Trophoblast cell (in vitro differentiated cells and primary cell): ENCODE data around the gene ABCF3.

ENCODE experiments used
- DNase-seq, 2 donors: peaks; one replicate each; pipeline ENCODE4 v3.0.0-alpha.2; 2016
- H2AFZ ChIP-seq: 2 replicates; pipeline ENCODE4 v1.6.1; 2013; ENCODE audit warnings: low read length, moderate library complexity, mild to moderate bottlenecking; ENCODE audit not compliant: insufficient read depth, poor library complexity
- H2AK5ac ChIP-seq: 2 replicates; pipeline ENCODE4 v1.6.1; 2013; ENCODE audit warnings: mild to moderate bottlenecking, low read length
- H2BK120ac ChIP-seq: 2 replicates; pipeline ENCODE4 v1.6.1; 2013; ENCODE audit warnings: low read length, mild to moderate bottlenecking, moderate library complexity; ENCODE audit not compliant: insufficient read depth, poor library complexity
- H2BK12ac ChIP-seq: 2 replicates; pipeline ENCODE4 v1.6.1; 2013; ENCODE audit warnings: mild to moderate bottlenecking, low read length, moderate library complexity
- H2BK5ac ChIP-seq: 2 replicates; pipeline ENCODE4 v1.6.1; 2013; ENCODE audit warnings: low read length, low read depth, moderate library complexity, mild to moderate bottlenecking; ENCODE audit not compliant: poor library complexity
- H3K14ac ChIP-seq: 2 replicates; pipeline ENCODE4 v1.6.1; 2013; ENCODE audit warnings: mild to moderate bottlenecking, low read length
- H3K18ac ChIP-seq: 2 replicates; pipeline ENCODE4 v1.6.1; 2013; ENCODE audit warnings: mild to moderate bottlenecking, low read length
- H3K23ac ChIP-seq: 2 replicates; pipeline ENCODE4 v1.6.1; 2013; ENCODE audit warnings: low read length
- H3K27ac ChIP-seq: 2 replicates; pipeline ENCODE4 v1.5.1; 2013; ENCODE audit warnings: low read depth, mild to moderate bottlenecking, inconsistent platforms, low read length, moderate library complexity
- H3K27me3 ChIP-seq: 2 replicates; pipeline ENCODE4 v1.6.1; 2013; ENCODE audit warnings: inconsistent platforms, mild to moderate bottlenecking, low read length, moderate library complexity; ENCODE audit not compliant: insufficient read depth
- H3K36me3 ChIP-seq, 2 experiments: 1 replicate in 1 of 2; 2 replicates in 1 of 2; pipeline ENCODE4 v1.6.1; 2013; ENCODE audit warnings: low read length in 2 of 2, mild to moderate bottlenecking in 2 of 2, moderate library complexity in 1 of 2; ENCODE audit not compliant: insufficient read depth in 2 of 2, control insufficient read depth in 1 of 2
- H3K4ac ChIP-seq: 2 replicates; pipeline ENCODE4 v1.6.1; 2013; ENCODE audit warnings: low read depth, mild to moderate bottlenecking, low read length, moderate library complexity
- H3K4me1 ChIP-seq, 2 experiments: 1 replicate in 1 of 2; 2 replicates in 1 of 2; pipeline ENCODE4 v1.6.1; 2013; ENCODE audit warnings: low read length in 2 of 2, mild to moderate bottlenecking in 2 of 2, moderate library complexity in 1 of 2; ENCODE audit not compliant: insufficient read depth in 2 of 2, control insufficient read depth in 1 of 2
- H3K4me2 ChIP-seq: 2 replicates; pipeline ENCODE4 v1.6.1; 2013; ENCODE audit warnings: inconsistent platforms, mild to moderate bottlenecking, low read length, moderate library complexity
- H3K4me3 ChIP-seq: 2 replicates; pipeline ENCODE4 v1.5.1; 2013; ENCODE audit warnings: mild to moderate bottlenecking, low read depth, low read length, inconsistent platforms
- H3K79me1 ChIP-seq: one replicate; pipeline ENCODE4 v1.6.1; 2013; ENCODE audit warnings: low read length
- H3K79me2 ChIP-seq: 2 replicates; pipeline ENCODE4 v1.6.1; 2013; ENCODE audit warnings: low read length, mild to moderate bottlenecking; ENCODE audit not compliant: control insufficient read depth, insufficient read depth, poor library complexity
- H3K9ac ChIP-seq: 2 replicates; pipeline ENCODE4 v1.6.1; 2013; ENCODE audit warnings: mild to moderate bottlenecking, low read length
- H3K9me3 ChIP-seq: 2 replicates; pipeline ENCODE4 v1.6.1; 2013; ENCODE audit warnings: low read depth, mild to moderate bottlenecking, control low read depth, inconsistent platforms, low read length; ENCODE audit not compliant: insufficient read depth
- H4K12ac ChIP-seq: 2 replicates; pipeline ENCODE4 v1.6.1; 2013; ENCODE audit warnings: low read depth, mild to moderate bottlenecking, low read length, moderate library complexity
- H4K8ac ChIP-seq: 2 replicates; pipeline ENCODE4 v1.6.1; 2013; ENCODE audit warnings: low read depth, mild to moderate bottlenecking, low read length, moderate library complexity
- H4K91ac ChIP-seq: one replicate; pipeline ENCODE4 v1.6.1; 2013; ENCODE audit warnings: low read depth, mild to moderate bottlenecking, low read length, moderate library complexity
- WGBS: extraction: QIAGEN DNeasy Blood & Tissue Kit; methylation state at CpG from one replicate; pipeline ENCODE4 v1.1.7; 2013; ENCODE audit warnings: missing lambda C conversion rate; ENCODE audit not compliant: insufficient read length, insufficient coverage; ENCODE audit errors: extremely low coverage; 5-methylcytosine and 5-hydroxymethylcytosine counted together

ABCF3 gene

GRCh38 chr3:184209146-184209923 lies 23.3 kb downstream of the ABCF3 start:
- Histone ChIP-seq H2BK12ac (no peak overlapping the region), H2AFZ (no peak overlapping the region), H3K4me3 (no peak overlapping the region), H3K79me2 (no peaks in the 10 kb centered on the region), H4K91ac (no peak overlapping the region), H3K18ac (no peak overlapping the region), H3K9me3 (peaks cover 3% of the 10 kb centered on the region), H3K9ac (no peak overlapping the region), H2BK5ac (no peak overlapping the region), H3K79me1 (no peaks in the 10 kb centered on the region), H3K4me2 (no peak overlapping the region), H2AK5ac (no peak overlapping the region), H3K27me3 (no peaks in the 10 kb centered on the region), H4K12ac (no peak overlapping the region), H3K36me3 (no peaks in the 10 kb centered on the region), H3K23ac (no peak overlapping the region), H3K14ac (no peak overlapping the region), H3K4ac (no peak overlapping the region), H3K4me1 (no peaks in the 10 kb centered on the region), H4K8ac (no peak overlapping the region), H3K27ac (no peak overlapping the region), H2BK120ac (no peak overlapping the region)
- no CpG with 5 or more reads among the region's 11 CpGs for WGBS
- DNase-seq: no peak

- no peak for DNase-seq
- H3K14ac ChIP-seq: no peak overlapping the region
- H4K8ac ChIP-seq: no peak overlapping the region
- no peak overlapping the region for H4K91ac ChIP-seq
- H3K9ac ChIP-seq: no peak overlapping the region
- H2AFZ ChIP-seq: no peak overlapping the region
- no peak overlapping the region for H3K4ac ChIP-seq
- no CpG with 5 or more reads among the region's 5 CpGs for WGBS
- H3K27me3 ChIP-seq: no peaks in the 10 kb centered on the region
- H3K79me2 ChIP-seq: no peaks in the 10 kb centered on the region
- no peaks in the 10 kb centered on the region for H3K4me1 ChIP-seq
- peaks cover 3% of the 10 kb centered on the region for H3K9me3 ChIP-seq
- H2BK5ac ChIP-seq: no peak overlapping the region
- no peak overlapping the region for H2AK5ac ChIP-seq
- H3K23ac ChIP-seq: no peak overlapping the region
- no peaks in the 10 kb centered on the region for H3K79me1 ChIP-seq
- no peak overlapping the region for H2BK12ac ChIP-seq
- H2BK120ac ChIP-seq: no peak overlapping the region
- H4K12ac ChIP-seq: no peak overlapping the region
- no peak overlapping the region for H3K4me2 ChIP-seq
- no peak overlapping the region for H3K18ac ChIP-seq
- H3K36me3 ChIP-seq: no peaks in the 10 kb centered on the region
- no peak overlapping the region for H3K4me3 ChIP-seq
- no peak overlapping the region for H3K27ac ChIP-seq
Observed at GRCh38 chr3:184211297-184211696, 25.3 kb downstream of the ABCF3 start.

- Histone ChIP-seq H3K14ac (no peak overlapping the region), H2BK5ac (no peak overlapping the region), H2BK120ac (no peak overlapping the region), H2BK12ac (no peak overlapping the region), H3K79me2 (no peaks in the 10 kb centered on the region), H3K4me1 (no peaks in the 10 kb centered on the region), H2AFZ (no peak overlapping the region), H2AK5ac (no peak overlapping the region), H3K23ac (no peak overlapping the region), H3K36me3 (no peaks in the 10 kb centered on the region), H3K79me1 (no peaks in the 10 kb centered on the region), H4K91ac (no peak overlapping the region), H3K4me3 (no peak overlapping the region), H4K8ac (no peak overlapping the region), H3K27me3 (no peaks in the 10 kb centered on the region), H3K9ac (no peak overlapping the region), H3K18ac (no peak overlapping the region), H3K4me2 (no peak overlapping the region), H3K4ac (no peak overlapping the region), H3K9me3 (peaks cover 2% of the 10 kb centered on the region), H3K27ac (no peak overlapping the region), H4K12ac (no peak overlapping the region)
- WGBS: no CpG with 5 or more reads among the region's 5 CpGs
- no peak for DNase-seq
Observed at GRCh38 chr3:184211718-184212117, 25.7 kb downstream of the ABCF3 start.

DNA sequence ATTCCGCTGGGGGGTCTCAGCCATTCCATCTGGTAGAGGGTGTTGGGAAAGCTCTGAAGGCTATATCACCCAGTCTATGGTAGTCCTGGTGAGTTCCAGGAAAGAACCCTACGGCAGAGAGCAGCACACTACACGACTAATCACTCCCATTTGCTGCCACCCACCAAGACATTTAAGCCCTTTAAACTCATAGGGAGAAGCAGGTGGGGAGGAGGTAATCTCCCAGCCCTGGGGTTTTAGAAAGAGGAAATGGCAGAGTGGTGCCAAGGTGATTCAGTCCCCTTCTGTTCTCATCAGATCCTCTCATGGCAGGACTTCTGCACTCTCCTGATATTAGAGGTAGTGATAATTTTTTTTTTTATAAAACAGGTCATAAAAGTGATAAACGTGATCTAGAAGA lies 32.8 kb downstream of the ABCF3 start:
- Histone ChIP-seq H3K79me2 (no peaks in the 10 kb centered on the region), H3K36me3 (no peaks in the 10 kb centered on the region), H3K4me1 (no peaks in the 10 kb centered on the region), H3K4ac (no peak overlapping the region), H3K27ac (no peak overlapping the region), H3K23ac (no peak overlapping the region), H2BK120ac (no peak overlapping the region), H2AK5ac (no peak overlapping the region), H3K9me3 (no peaks in the 10 kb centered on the region), H3K14ac (no peak overlapping the region), H2AFZ (no peak overlapping the region), H3K27me3 (no peaks in the 10 kb centered on the region), H4K12ac (no peak overlapping the region), H3K4me2 (no peak overlapping the region), H4K91ac (no peak overlapping the region), H2BK5ac (no peak overlapping the region), H3K18ac (no peak overlapping the region), H2BK12ac (no peak overlapping the region), H3K79me1 (no peaks in the 10 kb centered on the region), H3K9ac (no peak overlapping the region), H3K4me3 (no peak overlapping the region), H4K8ac (no peak overlapping the region)
- no peak for DNase-seq
- no CpG with 5 or more reads among the region's 4 CpGs for WGBS
